ENCODE measurements around the gene SLC17A9. TPM values are rescaled to one million over a fixed set of nuclear protein-coding genes. Genes with fewer than 3 reads are reported as not detected.

The SLC17A9 gene
- total and polyA plus RNA-seq, 10 of the 15 experiments (the other 5 are each of a cell fraction or from before 2014, with no cell fraction given): 0.72 to 74.1 (median 29.4) TPM

DNA sequence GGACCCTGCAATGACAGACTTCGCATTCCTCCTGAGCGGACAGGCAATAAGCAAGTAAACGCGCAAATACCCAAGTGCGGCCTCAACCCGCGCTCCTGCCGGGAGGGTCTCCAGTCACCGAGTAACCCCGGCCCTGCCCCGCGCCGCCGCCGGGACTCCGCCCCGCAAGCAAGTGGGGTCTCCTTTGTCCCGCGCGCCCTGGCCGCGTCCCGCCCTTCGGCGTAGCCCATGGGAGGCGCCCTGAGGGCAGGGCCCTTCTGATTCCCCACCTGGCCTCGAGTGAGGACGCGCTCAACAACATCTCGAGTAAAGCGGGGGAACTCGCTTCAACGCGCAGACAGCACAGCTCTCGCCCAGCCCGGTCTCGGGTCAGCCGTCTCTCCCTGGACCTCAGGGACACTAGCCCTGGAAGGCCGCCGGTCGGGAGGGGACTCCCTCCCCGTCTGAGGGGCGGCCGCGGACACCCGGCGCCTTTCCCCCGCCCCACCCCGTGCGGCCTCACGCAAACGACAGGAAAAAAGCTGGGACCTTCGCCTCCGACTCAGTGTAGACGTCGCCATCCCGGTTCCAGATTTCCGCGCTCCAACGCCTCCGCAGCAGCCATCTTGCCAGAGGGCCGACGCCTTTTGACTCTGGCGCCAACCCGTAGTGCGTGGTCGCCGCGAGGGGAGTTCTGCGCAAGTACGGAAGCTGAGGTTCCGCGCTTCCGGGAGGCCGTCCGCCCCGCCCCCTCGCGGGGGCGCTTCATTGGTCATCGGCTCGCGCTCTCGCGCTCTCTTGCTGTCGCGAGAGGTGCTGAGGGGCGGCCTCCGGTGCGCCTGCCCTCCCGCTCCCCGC is 15.0 kb upstream of the SLC17A9 start (continued):
- TF ChIP-seq, protein P1, sequence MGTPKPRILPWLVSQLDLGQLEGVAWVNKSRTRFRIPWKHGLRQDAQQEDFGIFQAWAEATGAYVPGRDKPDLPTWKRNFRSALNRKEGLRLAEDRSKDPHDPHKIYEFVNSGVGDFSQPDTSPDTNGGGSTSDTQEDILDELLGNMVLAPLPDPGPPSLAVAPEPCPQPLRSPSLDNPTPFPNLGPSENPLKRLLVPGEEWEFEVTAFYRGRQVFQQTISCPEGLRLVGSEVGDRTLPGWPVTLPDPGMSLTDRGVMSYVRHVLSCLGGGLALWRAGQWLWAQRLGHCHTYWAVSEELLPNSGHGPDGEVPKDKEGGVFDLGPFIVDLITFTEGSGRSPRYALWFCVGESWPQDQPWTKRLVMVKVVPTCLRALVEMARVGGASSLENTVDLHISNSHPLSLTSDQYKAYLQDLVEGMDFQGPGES (IDR thresholded peaks at IDR 0.05): peak; percentile 42; the same call in 1 of the 2 replicates
- TF ChIP-seq SREBF1 (IDR thresholded peaks at IDR 0.05; ENCODE audit: low read length) (no peak), CEBPB (IDR thresholded peaks at IDR 0.05; ENCODE audit: borderline replicate concordance in 1 of 2, low read depth in 2 of 2, low read length in 2 of 2) (no peak), STAT1 (conservative IDR thresholded peaks at IDR 0.05) (peak; percentile 74; the same call in 1 of the 2 replicates), TAF1 (IDR thresholded peaks at IDR 0.05; ENCODE audit: borderline replicate concordance, low read depth, low read length) (peak; percentile 85), BRCA1 (IDR thresholded peaks at IDR 0.05; ENCODE audit: low read depth, low read length) (peak; percentile 75), TBL1XR1 (IDR thresholded peaks at IDR 0.05; ENCODE audit: low read depth, low read length) (no peak), MTA2 (IDR thresholded peaks at IDR 0.05; ENCODE audit: low read depth) (no peak)
- TF ChIP-seq, protein P2, sequence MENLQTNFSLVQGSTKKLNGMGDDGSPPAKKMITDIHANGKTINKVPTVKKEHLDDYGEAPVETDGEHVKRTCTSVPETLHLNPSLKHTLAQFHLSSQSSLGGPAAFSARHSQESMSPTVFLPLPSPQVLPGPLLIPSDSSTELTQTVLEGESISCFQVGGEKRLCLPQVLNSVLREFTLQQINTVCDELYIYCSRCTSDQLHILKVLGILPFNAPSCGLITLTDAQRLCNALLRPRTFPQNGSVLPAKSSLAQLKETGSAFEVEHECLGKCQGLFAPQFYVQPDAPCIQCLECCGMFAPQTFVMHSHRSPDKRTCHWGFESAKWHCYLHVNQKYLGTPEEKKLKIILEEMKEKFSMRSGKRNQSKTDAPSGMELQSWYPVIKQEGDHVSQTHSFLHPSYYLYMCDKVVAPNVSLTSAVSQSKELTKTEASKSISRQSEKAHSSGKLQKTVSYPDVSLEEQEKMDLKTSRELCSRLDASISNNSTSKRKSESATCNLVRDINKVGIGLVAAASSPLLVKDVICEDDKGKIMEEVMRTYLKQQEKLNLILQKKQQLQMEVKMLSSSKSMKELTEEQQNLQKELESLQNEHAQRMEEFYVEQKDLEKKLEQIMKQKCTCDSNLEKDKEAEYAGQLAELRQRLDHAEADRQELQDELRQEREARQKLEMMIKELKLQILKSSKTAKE (IDR thresholded peaks at IDR 0.05; ENCODE audit: low read depth, poor library complexity, severe bottlenecking): no peak
- TF ChIP-seq, protein P3, sequence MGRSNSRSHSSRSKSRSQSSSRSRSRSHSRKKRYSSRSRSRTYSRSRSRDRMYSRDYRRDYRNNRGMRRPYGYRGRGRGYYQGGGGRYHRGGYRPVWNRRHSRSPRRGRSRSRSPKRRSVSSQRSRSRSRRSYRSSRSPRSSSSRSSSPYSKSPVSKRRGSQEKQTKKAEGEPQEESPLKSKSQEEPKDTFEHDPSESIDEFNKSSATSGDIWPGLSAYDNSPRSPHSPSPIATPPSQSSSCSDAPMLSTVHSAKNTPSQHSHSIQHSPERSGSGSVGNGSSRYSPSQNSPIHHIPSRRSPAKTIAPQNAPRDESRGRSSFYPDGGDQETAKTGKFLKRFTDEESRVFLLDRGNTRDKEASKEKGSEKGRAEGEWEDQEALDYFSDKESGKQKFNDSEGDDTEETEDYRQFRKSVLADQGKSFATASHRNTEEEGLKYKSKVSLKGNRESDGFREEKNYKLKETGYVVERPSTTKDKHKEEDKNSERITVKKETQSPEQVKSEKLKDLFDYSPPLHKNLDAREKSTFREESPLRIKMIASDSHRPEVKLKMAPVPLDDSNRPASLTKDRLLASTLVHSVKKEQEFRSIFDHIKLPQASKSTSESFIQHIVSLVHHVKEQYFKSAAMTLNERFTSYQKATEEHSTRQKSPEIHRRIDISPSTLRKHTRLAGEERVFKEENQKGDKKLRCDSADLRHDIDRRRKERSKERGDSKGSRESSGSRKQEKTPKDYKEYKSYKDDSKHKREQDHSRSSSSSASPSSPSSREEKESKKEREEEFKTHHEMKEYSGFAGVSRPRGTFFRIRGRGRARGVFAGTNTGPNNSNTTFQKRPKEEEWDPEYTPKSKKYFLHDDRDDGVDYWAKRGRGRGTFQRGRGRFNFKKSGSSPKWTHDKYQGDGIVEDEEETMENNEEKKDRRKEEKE (IDR thresholded peaks at IDR 0.05): no peak
- TF ChIP-seq, protein P4, sequence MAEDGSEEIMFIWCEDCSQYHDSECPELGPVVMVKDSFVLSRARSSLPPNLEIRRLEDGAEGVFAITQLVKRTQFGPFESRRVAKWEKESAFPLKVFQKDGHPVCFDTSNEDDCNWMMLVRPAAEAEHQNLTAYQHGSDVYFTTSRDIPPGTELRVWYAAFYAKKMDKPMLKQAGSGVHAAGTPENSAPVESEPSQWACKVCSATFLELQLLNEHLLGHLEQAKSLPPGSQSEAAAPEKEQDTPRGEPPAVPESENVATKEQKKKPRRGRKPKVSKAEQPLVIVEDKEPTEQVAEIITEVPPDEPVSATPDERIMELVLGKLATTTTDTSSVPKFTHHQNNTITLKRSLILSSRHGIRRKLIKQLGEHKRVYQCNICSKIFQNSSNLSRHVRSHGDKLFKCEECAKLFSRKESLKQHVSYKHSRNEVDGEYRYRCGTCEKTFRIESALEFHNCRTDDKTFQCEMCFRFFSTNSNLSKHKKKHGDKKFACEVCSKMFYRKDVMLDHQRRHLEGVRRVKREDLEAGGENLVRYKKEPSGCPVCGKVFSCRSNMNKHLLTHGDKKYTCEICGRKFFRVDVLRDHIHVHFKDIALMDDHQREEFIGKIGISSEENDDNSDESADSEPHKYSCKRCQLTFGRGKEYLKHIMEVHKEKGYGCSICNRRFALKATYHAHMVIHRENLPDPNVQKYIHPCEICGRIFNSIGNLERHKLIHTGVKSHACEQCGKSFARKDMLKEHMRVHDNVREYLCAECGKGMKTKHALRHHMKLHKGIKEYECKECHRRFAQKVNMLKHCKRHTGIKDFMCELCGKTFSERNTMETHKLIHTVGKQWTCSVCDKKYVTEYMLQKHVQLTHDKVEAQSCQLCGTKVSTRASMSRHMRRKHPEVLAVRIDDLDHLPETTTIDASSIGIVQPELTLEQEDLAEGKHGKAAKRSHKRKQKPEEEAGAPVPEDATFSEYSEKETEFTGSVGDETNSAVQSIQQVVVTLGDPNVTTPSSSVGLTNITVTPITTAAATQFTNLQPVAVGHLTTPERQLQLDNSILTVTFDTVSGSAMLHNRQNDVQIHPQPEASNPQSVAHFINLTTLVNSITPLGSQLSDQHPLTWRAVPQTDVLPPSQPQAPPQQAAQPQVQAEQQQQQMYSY (CRISPR knock-in tag; IDR thresholded peaks at IDR 0.05): no peak
- TF ChIP-seq, protein P5, sequence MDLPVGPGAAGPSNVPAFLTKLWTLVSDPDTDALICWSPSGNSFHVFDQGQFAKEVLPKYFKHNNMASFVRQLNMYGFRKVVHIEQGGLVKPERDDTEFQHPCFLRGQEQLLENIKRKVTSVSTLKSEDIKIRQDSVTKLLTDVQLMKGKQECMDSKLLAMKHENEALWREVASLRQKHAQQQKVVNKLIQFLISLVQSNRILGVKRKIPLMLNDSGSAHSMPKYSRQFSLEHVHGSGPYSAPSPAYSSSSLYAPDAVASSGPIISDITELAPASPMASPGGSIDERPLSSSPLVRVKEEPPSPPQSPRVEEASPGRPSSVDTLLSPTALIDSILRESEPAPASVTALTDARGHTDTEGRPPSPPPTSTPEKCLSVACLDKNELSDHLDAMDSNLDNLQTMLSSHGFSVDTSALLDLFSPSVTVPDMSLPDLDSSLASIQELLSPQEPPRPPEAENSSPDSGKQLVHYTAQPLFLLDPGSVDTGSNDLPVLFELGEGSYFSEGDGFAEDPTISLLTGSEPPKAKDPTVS (IDR thresholded peaks at IDR 0.05; ENCODE audit: low read depth, low read length): no peak
- TF ChIP-seq, protein P6, sequence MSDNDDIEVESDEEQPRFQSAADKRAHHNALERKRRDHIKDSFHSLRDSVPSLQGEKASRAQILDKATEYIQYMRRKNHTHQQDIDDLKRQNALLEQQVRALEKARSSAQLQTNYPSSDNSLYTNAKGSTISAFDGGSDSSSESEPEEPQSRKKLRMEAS (IDR thresholded peaks at IDR 0.05; ENCODE audit: low read depth, low read length): peak; percentile 95
